Nephron progenitor cell (in vitro differentiated cells): ENCODE measurements around the gene EPHB6.

ENCODE experiments used
- DNase-seq: peaks from one replicate; pipeline ENCODE4 v3.0.0; 2021
- H3K27ac Mint-ChIP-seq: 2 replicates; pipeline ENCODE4 v1.8.0; 2021; ENCODE audit warnings: mild to moderate bottlenecking, moderate library complexity, mixed read lengths
- H3K27me3 Mint-ChIP-seq: 2 replicates; pipeline ENCODE4 v1.8.0; 2021; ENCODE audit warnings: mild to moderate bottlenecking, low read depth, mixed read lengths; ENCODE audit not compliant: poor library complexity
- H3K36me3 Mint-ChIP-seq: 2 replicates; pipeline ENCODE4 v1.8.0; 2021; ENCODE audit warnings: low read depth, mixed read lengths
- H3K4me1 Mint-ChIP-seq: 2 replicates; pipeline ENCODE4 v1.8.0; 2021; ENCODE audit warnings: mixed read lengths
- H3K4me3 Mint-ChIP-seq: 2 replicates; pipeline ENCODE4 v1.8.0; 2021; ENCODE audit warnings: mild to moderate bottlenecking, moderate library complexity, mixed read lengths
- H3K9me3 Mint-ChIP-seq: 2 replicates; pipeline ENCODE4 v1.8.0; 2021; ENCODE audit warnings: mild to moderate bottlenecking, moderate library complexity, mixed read lengths
- CTCF ChIP-seq: fragments of 200-600 bp; sonication (generic); IDR thresholded peaks from 2 replicates; pipeline ENCODE4 v1.5.0; 2021; ENCODE audit warnings: antibody characterized with exemption

EPHB6 gene

GRCh38 chr7:142867398-142868187 lies 12.7 kb downstream of the EPHB6 start:
- Mint-ChIP-seq H3K27me3 (peaks cover 13% of the 10 kb centered on the region), H3K9me3 (no peaks in the 10 kb centered on the region), H3K27ac (no peak overlapping the region), H3K4me1 (peaks cover 2% of the 10 kb centered on the region), H3K4me3 (no peak overlapping the region), H3K36me3 (peaks cover 26% of the 10 kb centered on the region)
- DNase-seq, result no peak
- no peak for TF ChIP-seq CTCF

- no peak for TF ChIP-seq CTCF
- Mint-ChIP-seq H3K27ac (no peak overlapping the region), H3K36me3 (peaks cover 32% of the 10 kb centered on the region), H3K4me3 (no peak overlapping the region), H3K27me3 (peaks cover 13% of the 10 kb centered on the region), H3K4me1 (no peaks in the 10 kb centered on the region), H3K9me3 (no peaks in the 10 kb centered on the region)
- DNase-seq, result no peak
Observed at GRCh38 chr7:142868188-142868985, 13.5 kb downstream of the EPHB6 start.

GRCh38 chr7:142868986-142869415 lies 14.1 kb downstream of the EPHB6 start:
- no peak overlapping the region for H3K4me3 Mint-ChIP-seq
- no peak for DNase-seq
- H3K36me3 Mint-ChIP-seq, result peaks cover 38% of the 10 kb centered on the region
- H3K9me3 Mint-ChIP-seq, result no peaks in the 10 kb centered on the region
- H3K4me1 Mint-ChIP-seq, result no peaks in the 10 kb centered on the region
- H3K27me3 Mint-ChIP-seq, result peaks cover 13% of the 10 kb centered on the region
- no peak overlapping the region for H3K27ac Mint-ChIP-seq
- TF ChIP-seq CTCF, result no peak

GRCh38 chr7:142869434-142869833 lies 14.6 kb downstream of the EPHB6 start:
- Mint-ChIP-seq H3K36me3 (peaks cover 42% of the 10 kb centered on the region), H3K9me3 (no peaks in the 10 kb centered on the region), H3K27ac (no peak overlapping the region), H3K4me3 (no peak overlapping the region), H3K4me1 (no peaks in the 10 kb centered on the region), H3K27me3 (peaks cover 10% of the 10 kb centered on the region)
- no peak for DNase-seq
- TF ChIP-seq CTCF, result no peak

GRCh38 chr7:142870147-142870559 lies 15.3 kb downstream of the EPHB6 start:
- Mint-ChIP-seq H3K9me3 (no peaks in the 10 kb centered on the region), H3K4me1 (no peaks in the 10 kb centered on the region), H3K36me3 (peaks cover 49% of the 10 kb centered on the region), H3K27ac (no peak overlapping the region), H3K27me3 (peaks cover 7% of the 10 kb centered on the region), H3K4me3 (no peak overlapping the region)
- DNase-seq, result no peak
- no peak for TF ChIP-seq CTCF
